ENCODE results near the gene ABLIM1. TPM values are rescaled to one million over a fixed set of nuclear protein-coding genes. Genes with fewer than 3 reads are reported as not detected.

The ABLIM1 gene
- total and polyA plus RNA-seq, 10 of the 15 experiments (the other 5 are each of a cell fraction or from before 2014, with no cell fraction given) = 14.2 to 50.5 (median 28.1) TPM

DNA sequence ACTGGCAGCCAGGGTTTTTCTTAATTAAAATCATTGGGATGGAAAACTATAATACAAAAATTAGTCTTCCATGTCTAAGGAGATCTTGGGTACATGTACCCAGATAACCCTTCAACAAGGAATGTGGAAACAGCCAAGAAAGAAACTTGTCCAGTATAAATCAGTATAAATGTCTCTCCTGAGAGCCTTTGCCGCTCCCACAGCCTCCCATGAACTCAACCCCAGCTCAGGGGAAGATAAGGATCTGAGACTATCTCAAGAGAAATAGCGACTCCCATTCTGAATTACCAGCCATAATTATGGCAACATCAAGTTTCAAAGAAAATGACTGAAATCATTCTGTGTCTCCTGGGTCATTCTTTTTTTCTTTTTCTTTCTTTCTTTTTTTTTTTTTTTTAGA lies 221.1 kb downstream of the ABLIM1 start (continued):
- TF ChIP-seq WRNIP1 (IDR thresholded peaks at IDR 0.05; ENCODE audit: borderline replicate concordance, low read depth, low read length) (no peak), HDAC2 (IDR thresholded peaks at IDR 0.05) (no peak)

DNA sequence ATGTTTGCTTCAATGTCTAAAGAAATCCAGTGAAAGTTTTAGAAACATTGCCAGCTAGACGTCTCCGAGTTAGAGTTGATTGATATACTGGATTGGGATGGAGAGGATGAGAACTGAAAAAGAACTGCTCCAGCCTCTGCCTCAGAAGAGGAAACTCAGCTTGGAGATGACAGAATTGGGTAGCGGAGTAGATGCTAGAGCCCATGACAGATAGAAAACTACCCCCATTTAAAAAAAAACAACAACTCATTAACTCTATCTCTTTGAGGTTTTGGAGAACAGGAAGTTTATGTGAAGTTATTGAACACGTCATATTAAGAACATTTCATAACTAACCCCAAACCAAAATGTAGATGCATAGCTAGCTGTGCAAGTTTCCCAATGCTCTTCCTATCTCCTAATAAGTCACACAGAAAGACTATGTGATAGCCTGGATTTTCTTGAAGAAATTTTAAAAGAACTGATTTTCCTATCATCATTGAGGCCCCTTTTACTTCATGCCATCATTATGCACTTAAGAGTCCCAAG lies 225.4 kb downstream of the ABLIM1 start:
- no peaks in the 10 kb centered on the region for H3K79me2 ChIP-seq (ENCODE audit: control insufficient read depth, insufficient read depth, low read length)
- ChIA-PET CTCF (interaction anchor here (1.2 to 2.0 kb wide), 2 partner anchors 11 to 129 kb away, joined by 4 to 7 read pairs; no protein-coding TSS in a partner anchor), RAD21 (ENCODE audit: unreplicated experiment) (interaction anchor here (1.5 to 2.6 kb wide), 2 partner anchors 26 to 129 kb away, joined by 3 to 9 read pairs; no protein-coding TSS in a partner anchor), POLR2A (no interaction called here), SMC1A (ENCODE audit: uncharacterized antibody, unreplicated experiment) (interaction anchor here (0.5 to 2.4 kb wide), 5 partner anchors 11 to 128 kb away, joined by 3 to 10 read pairs (median 3); no protein-coding TSS in a partner anchor)
- no peaks in the 10 kb centered on the region for H3K36me3 ChIP-seq (ENCODE audit: control insufficient read depth in 2 of 2, insufficient read depth in 2 of 2, low read length in 1 of 2)
- no peak for DNase-seq (ENCODE audit: low read depth, low spot score)
- WGBS (ENCODE audit: insufficient coverage, insufficient replicate concordance, low lambda C conversion rate, missing lambda C conversion rate) = 97% methylated on average over 4 of the region's 4 CpGs
- H3K4me1 ChIP-seq (ENCODE audit: control insufficient read depth, insufficient read depth, low read length) = no peaks in the 10 kb centered on the region
- H3K27me3 ChIP-seq (replicated peaks in 1 of 2; ENCODE audit: control insufficient read depth in 2 of 2, insufficient read depth in 2 of 2, low read length in 1 of 2) = no peaks in the 10 kb centered on the region; a peak in 2 of 4 replicates
- no peak overlapping the region for H3K4me2 ChIP-seq (ENCODE audit: control insufficient read depth, insufficient read depth)
- no peak overlapping the region for H3K27ac ChIP-seq (ENCODE audit: control insufficient read depth, insufficient read depth)
- no peak overlapping the region for H3K9ac ChIP-seq (ENCODE audit: control insufficient read depth, insufficient read depth, low read length)
- H3K9me3 ChIP-seq (replicated peaks; ENCODE audit: control insufficient read depth, insufficient read depth, low read length) = no peaks in the 10 kb centered on the region
- FAIRE-seq = no peak
- H2AFZ ChIP-seq (ENCODE audit: control insufficient read depth, low read depth, low read length) = no peak overlapping the region
- intact Hi-C loops (cut with micrococcal nuclease; ENCODE audit: unreplicated experiment) = no loop called here
- no peak overlapping the region for H3K4me3 ChIP-seq
- in situ Hi-C loops (cut with MboI) = loop anchor here (25.0 kb wide), 2 partner anchors 105 to 245 kb away; partner anchors contain the start of gene TDRD1
- BruUV-seq (replicated peaks) = no TSS peak
- ATAC-seq = no peak
- H4K20me1 ChIP-seq (ENCODE audit: control insufficient read depth, insufficient read depth) = no peaks in the 10 kb centered on the region
- TF ChIP-seq, protein P1, sequence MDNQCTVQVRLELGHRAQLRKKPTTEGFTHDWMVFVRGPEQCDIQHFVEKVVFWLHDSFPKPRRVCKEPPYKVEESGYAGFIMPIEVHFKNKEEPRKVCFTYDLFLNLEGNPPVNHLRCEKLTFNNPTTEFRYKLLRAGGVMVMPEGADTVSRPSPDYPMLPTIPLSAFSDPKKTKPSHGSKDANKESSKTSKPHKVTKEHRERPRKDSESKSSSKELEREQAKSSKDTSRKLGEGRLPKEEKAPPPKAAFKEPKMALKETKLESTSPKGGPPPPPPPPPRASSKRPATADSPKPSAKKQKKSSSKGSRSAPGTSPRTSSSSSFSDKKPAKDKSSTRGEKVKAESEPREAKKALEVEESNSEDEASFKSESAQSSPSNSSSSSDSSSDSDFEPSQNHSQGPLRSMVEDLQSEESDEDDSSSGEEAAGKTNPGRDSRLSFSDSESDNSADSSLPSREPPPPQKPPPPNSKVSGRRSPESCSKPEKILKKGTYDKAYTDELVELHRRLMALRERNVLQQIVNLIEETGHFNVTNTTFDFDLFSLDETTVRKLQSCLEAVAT (IDR thresholded peaks at IDR 0.05) = no peak
- TF ChIP-seq ZZZ3 (IDR thresholded peaks at IDR 0.05; ENCODE audit: control insufficient read depth, insufficient read length, low read depth) (no peak), FOXK2 (IDR thresholded peaks at IDR 0.05) (no peak), KLF5 (IDR thresholded peaks at IDR 0.05; ENCODE audit: partially characterized antibody) (no peak), HDAC2 (IDR thresholded peaks at IDR 0.05) (no peak), SPI1 (IDR thresholded peaks at IDR 0.05; ENCODE audit: borderline replicate concordance, insufficient read depth, low read depth, low read length) (no peak), TCF12 (IDR thresholded peaks at IDR 0.05; ENCODE audit: low read depth, low read length) (no peak), NFIC (IDR thresholded peaks at IDR 0.05; ENCODE audit: low read depth, low read length) (no peak), GABPA (IDR thresholded peaks at IDR 0.05; ENCODE audit: low read depth) (no peak), RELA (IDR thresholded peaks at IDR 0.05; ENCODE audit: borderline replicate concordance, partially characterized antibody) (no peak), YY1 (IDR thresholded peaks at IDR 0.05; ENCODE audit: low read depth, low read length) (no peak), CREM (IDR thresholded peaks at IDR 0.05; ENCODE audit: low read depth) (no peak), HCFC1 (IDR thresholded peaks at IDR 0.05; ENCODE audit: low read length) (no peak), NFYB (IDR thresholded peaks at IDR 0.05; ENCODE audit: insufficient read depth, low read depth, low read length) (no peak), POU2F2 (IDR thresholded peaks at IDR 0.05; ENCODE audit: borderline replicate concordance, low read depth, low read length) (no peak)
- TF ChIP-seq, protein P2, sequence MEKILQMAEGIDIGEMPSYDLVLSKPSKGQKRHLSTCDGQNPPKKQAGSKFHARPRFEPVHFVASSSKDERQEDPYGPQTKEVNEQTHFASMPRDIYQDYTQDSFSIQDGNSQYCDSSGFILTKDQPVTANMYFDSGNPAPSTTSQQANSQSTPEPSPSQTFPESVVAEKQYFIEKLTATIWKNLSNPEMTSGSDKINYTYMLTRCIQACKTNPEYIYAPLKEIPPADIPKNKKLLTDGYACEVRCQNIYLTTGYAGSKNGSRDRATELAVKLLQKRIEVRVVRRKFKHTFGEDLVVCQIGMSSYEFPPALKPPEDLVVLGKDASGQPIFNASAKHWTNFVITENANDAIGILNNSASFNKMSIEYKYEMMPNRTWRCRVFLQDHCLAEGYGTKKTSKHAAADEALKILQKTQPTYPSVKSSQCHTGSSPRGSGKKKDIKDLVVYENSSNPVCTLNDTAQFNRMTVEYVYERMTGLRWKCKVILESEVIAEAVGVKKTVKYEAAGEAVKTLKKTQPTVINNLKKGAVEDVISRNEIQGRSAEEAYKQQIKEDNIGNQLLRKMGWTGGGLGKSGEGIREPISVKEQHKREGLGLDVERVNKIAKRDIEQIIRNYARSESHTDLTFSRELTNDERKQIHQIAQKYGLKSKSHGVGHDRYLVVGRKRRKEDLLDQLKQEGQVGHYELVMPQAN (conservative IDR thresholded peaks at IDR 0.05) = no peak
- TF ChIP-seq, protein P3, sequence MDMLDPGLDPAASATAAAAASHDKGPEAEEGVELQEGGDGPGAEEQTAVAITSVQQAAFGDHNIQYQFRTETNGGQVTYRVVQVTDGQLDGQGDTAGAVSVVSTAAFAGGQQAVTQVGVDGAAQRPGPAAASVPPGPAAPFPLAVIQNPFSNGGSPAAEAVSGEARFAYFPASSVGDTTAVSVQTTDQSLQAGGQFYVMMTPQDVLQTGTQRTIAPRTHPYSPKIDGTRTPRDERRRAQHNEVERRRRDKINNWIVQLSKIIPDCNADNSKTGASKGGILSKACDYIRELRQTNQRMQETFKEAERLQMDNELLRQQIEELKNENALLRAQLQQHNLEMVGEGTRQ (IDR thresholded peaks at IDR 0.05; ENCODE audit: borderline replicate concordance, low read depth, low read length) = no peak
